GM23248 (cell line): Measurements from ENCODE around the gene RPP25.

Source experiments
- EZH2 ChIP-seq: fragments of 200-600 bp; sonication (generic); IDR thresholded peaks from 2 replicates; pipeline ENCODE4 v1.6.1; 2018; ENCODE audit warnings: antibody characterized with exemption, mild to moderate bottlenecking; ENCODE audit not compliant: insufficient read depth, poor library complexity, severe bottlenecking
- EZH2phosphoT487 ChIP-seq: fragments of 200-600 bp; sonication (generic); IDR thresholded peaks from 2 replicates; pipeline ENCODE4 v1.6.1; 2018; ENCODE audit warnings: antibody characterized with exemption, moderate library complexity, mild to moderate bottlenecking, low read depth; ENCODE audit not compliant: insufficient read depth

DNA sequence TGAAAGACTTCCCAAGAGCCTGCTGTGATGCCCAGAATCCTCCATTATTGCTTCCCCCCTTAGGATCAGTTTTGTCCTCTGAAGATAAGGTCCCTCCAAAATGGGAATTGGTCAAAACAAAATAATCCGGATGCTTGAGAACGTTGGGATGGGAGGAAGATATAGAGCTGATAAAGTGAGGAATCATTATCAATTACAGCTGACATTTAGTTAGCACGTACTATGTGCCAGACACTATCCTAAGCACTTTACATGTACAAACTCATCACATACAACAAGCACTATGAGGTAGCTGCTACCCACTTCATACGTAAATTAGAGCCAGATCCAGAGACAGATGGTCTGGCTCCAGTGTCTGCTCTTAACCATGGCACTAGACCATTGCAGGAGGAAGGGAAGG lies 6.6 kb upstream of the RPP25 start:
- no peak for TF ChIP-seq EZH2
- no peak for TF ChIP-seq EZH2phosphoT487
